SK-N-SH (cell line): ENCODE measurements around the gene GRM8. TPM values are rescaled to one million over a fixed set of nuclear protein-coding genes. Genes with fewer than 3 reads are reported as not detected.

ENCODE experiments used
- CTCF ChIA-PET: fragments of 300-600, 350-600 bp; formaldehyde crosslinking; extraction: SDS; loops from one replicate; lab custom pipeline; 2021; lab: Yijun Ruan, JAX
- POLR2A ChIA-PET: fragments of 350-600 bp; sonication (Branson Sonifier 250); formaldehyde crosslinking; extraction: SDS; loops from one replicate; lab custom pipeline; 2020; ENCODE audit warnings: antibody characterized with exemption, inconsistent platforms; lab: Yijun Ruan, JAX
- DNase-seq: peaks from one replicate; pipeline ENCODE4 v3.0.0; 2012
- H2AFZ ChIP-seq: fragments of 200-600 bp; sonication (generic); 2 replicates; pipeline ENCODE4 v1.8.1; 2016; ENCODE audit warnings: antibody characterized with exemption, mild to moderate bottlenecking, low read depth
- H3F3A ChIP-seq: fragments of 200-600 bp; sonication (generic); replicated peaks from 2 replicates; pipeline ENCODE3; 2016; ENCODE audit warnings: antibody characterized with exemption, mild to moderate bottlenecking; ENCODE audit not compliant: insufficient read depth
- H3K27ac ChIP-seq, 2 experiments: fragments of 200-500 bp in 1 of 2; fragments of 200-600 bp in 1 of 2; sonication (Bioruptor generic) in 1 of 2; sonication (generic), shearing (Covaris generic) in 1 of 2; 2 replicates each; pipeline versions ENCODE4 v1.5.1 to v1.6.1; 2014 to 2016; ENCODE audit warnings: low read depth in 2 of 2, inconsistent platforms in 1 of 2, low read length in 1 of 2, mild to moderate bottlenecking in 1 of 2, mixed read lengths in 1 of 2
- H3K27me3 ChIP-seq: fragments of 200-600 bp; sonication (generic), shearing (Covaris generic); 2 replicates; pipeline ENCODE4 v1.6.1; 2016; ENCODE audit warnings: mixed run types; ENCODE audit not compliant: insufficient read depth
- H3K36me3 ChIP-seq, 2 experiments: fragments of 200-500 bp in 1 of 2; fragments of 200-600 bp in 1 of 2; sonication (Bioruptor generic) in 1 of 2; sonication (generic) in 1 of 2; replicated peaks in 1 of 2; 2 replicates each; pipeline versions ENCODE3 to v1.5.1; 2014 to 2016; ENCODE audit warnings: low read length in 1 of 2, mild to moderate bottlenecking in 1 of 2; ENCODE audit not compliant: insufficient read depth in 2 of 2, control insufficient read depth in 1 of 2
- H3K4me1 ChIP-seq, 2 experiments: fragments of 200-500 bp in 1 of 2; fragments of 200-600 bp in 1 of 2; sonication (Bioruptor generic) in 1 of 2; sonication (generic), shearing (Covaris generic) in 1 of 2; 2 replicates each; pipeline versions ENCODE4 v1.5.1 to v1.6.1; 2014 to 2016; ENCODE audit warnings: low read depth in 1 of 2, low read length in 1 of 2, mixed run types in 1 of 2; ENCODE audit not compliant: insufficient read depth in 2 of 2, control insufficient read depth in 1 of 2
- H3K4me2 ChIP-seq: fragments of 200-600 bp; sonication (generic), shearing (Covaris generic); 2 replicates; pipeline ENCODE4 v1.6.1; 2017; ENCODE audit warnings: mixed run types
- H3K4me3 ChIP-seq, 2 experiments: fragments of 200-500 bp in 1 of 2; fragments of 200-600 bp in 1 of 2; sonication (Bioruptor generic) in 1 of 2; sonication (generic), shearing (Covaris generic) in 1 of 2; 2 replicates each; pipeline versions ENCODE4 v1.5.1 to v1.8.1; 2014 to 2016; ENCODE audit warnings: low read depth in 2 of 2, inconsistent platforms in 1 of 2, low read length in 1 of 2, mild to moderate bottlenecking in 1 of 2, mixed read lengths in 1 of 2, moderate library complexity in 1 of 2
- H3K79me2 ChIP-seq: fragments of 200-600 bp; sonication (generic); 2 replicates; pipeline ENCODE4 v1.8.1; 2017; ENCODE audit warnings: mild to moderate bottlenecking; ENCODE audit not compliant: insufficient read depth
- H3K9ac ChIP-seq: fragments of 200-600 bp; sonication (generic); 2 replicates; pipeline ENCODE4 v1.6.1; 2017; ENCODE audit warnings: mixed run types
- H3K9me2 ChIP-seq: fragments of 200-600 bp; sonication (generic); 2 replicates; pipeline ENCODE4 v1.6.1; 2017; ENCODE audit warnings: mixed run types
- H3K9me3 ChIP-seq: fragments of 200-600 bp; sonication (generic); 2 replicates; pipeline ENCODE4 v1.6.1; 2017; ENCODE audit warnings: mixed run types, mild to moderate bottlenecking, moderate library complexity
- H4K20me1 ChIP-seq: fragments of 200-600 bp; sonication (generic); 2 replicates; pipeline ENCODE4 v1.6.1; 2017; ENCODE audit warnings: mild to moderate bottlenecking, mixed run types; ENCODE audit not compliant: insufficient read depth
- CHD2 ChIP-seq: fragments of 150-350 bp; IDR thresholded peaks from 2 replicates; pipeline ENCODE4 v1.6.1; 2018; ENCODE audit warnings: low read length; ENCODE audit not compliant: partially characterized antibody
- EP300 ChIP-seq, 2 experiments: IDR thresholded peaks; 2 replicates each; pipeline versions ENCODE4 v1.4.0 to v1.6.1; 2012; ENCODE audit warnings: borderline replicate concordance in 1 of 2, low read depth in 1 of 2, low read length in 1 of 2
- EZH2phosphoT487 ChIP-seq: fragments of 200-600 bp; sonication (generic); IDR thresholded peaks from 2 replicates; pipeline ENCODE4 v1.6.1; 2017; ENCODE audit warnings: low read depth, mixed run types, mild to moderate bottlenecking, antibody characterized with exemption, moderate library complexity, borderline replicate concordance
- FOSL2 ChIP-seq: IDR thresholded peaks from 2 replicates; pipeline ENCODE4 v1.4.0; 2012; ENCODE audit warnings: low read depth, mild to moderate bottlenecking, moderate library complexity, borderline replicate concordance
- FOXJ3 ChIP-seq: sonication (generic); formaldehyde crosslinking; IDR thresholded peaks from 2 replicates; pipeline ENCODE4 v1.5.1; 2020; ENCODE audit warnings: mild to moderate bottlenecking, missing genetic modification reagents
- GABPA ChIP-seq: IDR thresholded peaks from 2 replicates; pipeline ENCODE4 v1.4.0; 2012; ENCODE audit warnings: low read depth, mild to moderate bottlenecking
- JUND ChIP-seq: IDR thresholded peaks from 2 replicates; pipeline ENCODE4 v1.4.0; 2012
- MEF2A ChIP-seq: IDR thresholded peaks from 2 replicates; pipeline ENCODE4 v1.4.0; 2012; ENCODE audit warnings: low read depth, borderline replicate concordance
- NFIC ChIP-seq: IDR thresholded peaks from 2 replicates; pipeline ENCODE4 v1.4.0; 2012; ENCODE audit warnings: borderline replicate concordance
- POLR2AphosphoS5 ChIP-seq: IDR thresholded peaks from 2 replicates; pipeline ENCODE4 v1.6.1; 2012; ENCODE audit warnings: low read depth, low read length
- RAD21 ChIP-seq: IDR thresholded peaks from 2 replicates; pipeline ENCODE4 v1.6.1; 2012; ENCODE audit warnings: mild to moderate bottlenecking, low read length
- RCOR1 ChIP-seq: fragments of 150-350 bp; IDR thresholded peaks from 2 replicates; pipeline ENCODE4 v1.6.1; 2017; ENCODE audit warnings: antibody characterized with exemption, low read length
- RFX5 ChIP-seq: IDR thresholded peaks from 2 replicates; pipeline ENCODE4 v1.6.1; 2012; ENCODE audit warnings: mild to moderate bottlenecking, improper control_type of control experiment, low read length
- RXRA ChIP-seq: IDR thresholded peaks from 2 replicates; pipeline ENCODE4 v1.4.0; 2012; ENCODE audit warnings: low read depth, mild to moderate bottlenecking, borderline replicate concordance
- TAF1 ChIP-seq: IDR thresholded peaks from 2 replicates; pipeline ENCODE4 v1.6.1; 2012; ENCODE audit warnings: low read depth, mild to moderate bottlenecking, low read length, moderate library complexity, borderline replicate concordance
- TCF12 ChIP-seq: IDR thresholded peaks from 2 replicates; pipeline ENCODE4 v1.4.0; 2012
- TEAD4 ChIP-seq: IDR thresholded peaks from 2 replicates; pipeline ENCODE4 v1.4.0; 2012; ENCODE audit warnings: mild to moderate bottlenecking, borderline replicate concordance; ENCODE audit not compliant: insufficient read depth
- YY1 ChIP-seq: IDR thresholded peaks from 2 replicates; pipeline ENCODE4 v1.4.0; 2012; ENCODE audit warnings: low read depth, mild to moderate bottlenecking
- WGBS: methylation state at CpG from one replicate; pipeline ENCODE4 v1.1.6; 2017; ENCODE audit warnings: low lambda C conversion rate; 5-methylcytosine and 5-hydroxymethylcytosine counted together
- polyA plus RNA-seq, 3 experiments: library from polyadenylated mRNA; depleted of rRNA; stranded (reverse); fragments of >200 nt; gene quantifications; 2 replicates each; pipeline ENCODE4 v1.2.3, GENCODE V29; 2012
- TF ChIP-seq, protein P1 (sequence below): IDR thresholded peaks from 2 replicates; pipeline ENCODE4 v1.6.1; 2012; ENCODE audit warnings: mild to moderate bottlenecking, low read depth, low read length, moderate library complexity
- TF ChIP-seq, protein P2 (sequence below): IDR thresholded peaks from 2 replicates; pipeline ENCODE4 v1.4.0; 2012; ENCODE audit warnings: low read depth, borderline replicate concordance
- TF ChIP-seq, protein P3 (sequence below): IDR thresholded peaks from 2 replicates; pipeline ENCODE4; 2012
- TF ChIP-seq, protein P4 (sequence below): IDR thresholded peaks from 2 replicates; pipeline ENCODE4 v1.4.0; 2012; ENCODE audit warnings: low read depth

The GRM8 gene
- polyA plus RNA-seq, 1 of the 3 experiments (the other 2 are of a cell fraction): 0.10 TPM

DNA sequence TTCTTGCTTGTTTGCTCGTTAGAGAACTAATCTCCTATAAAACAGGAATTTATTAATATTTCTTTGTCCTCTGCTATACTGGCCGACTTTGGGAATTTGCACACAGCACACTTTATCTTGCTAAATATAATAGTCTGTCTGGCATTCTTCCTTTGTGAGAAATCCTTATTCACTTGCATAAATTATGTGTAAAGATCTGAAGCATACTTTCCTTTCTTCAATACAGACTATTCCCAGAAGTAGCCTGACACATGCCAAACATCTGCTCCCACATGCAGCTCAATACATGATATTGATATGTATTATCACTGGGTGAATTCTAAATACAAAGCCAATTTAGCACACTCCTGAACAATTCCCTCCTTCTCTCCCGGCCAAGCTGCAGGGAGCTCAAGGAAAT is 273.9 kb downstream of the GRM8 start:
- POLR2A ChIA-PET: no interaction called here

DNA sequence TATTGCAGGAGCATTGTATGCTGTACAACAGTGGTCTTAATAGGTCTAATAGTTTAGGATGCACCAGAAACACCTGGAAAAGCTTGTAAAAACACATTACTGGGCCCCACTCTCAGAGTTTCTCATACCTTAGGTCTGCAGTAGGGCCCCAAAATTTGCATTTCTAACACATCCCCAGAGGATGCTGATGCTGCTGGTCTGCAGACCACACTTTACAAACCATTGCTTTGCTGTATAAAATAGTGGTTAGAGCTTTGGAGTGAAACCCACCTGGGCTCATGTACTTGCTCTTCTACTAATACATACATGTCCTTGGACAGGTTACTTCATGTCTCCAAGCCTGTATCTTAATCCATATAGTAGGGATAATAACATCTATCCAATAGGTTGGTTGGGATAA is 279.7 kb downstream of the GRM8 start:
- Histone ChIP-seq H3K36me3 (no peaks in the 10 kb centered on the region), H3F3A (no peaks in the 10 kb centered on the region), H3K27ac (no peak overlapping the region), H3K9me3 (no peaks in the 10 kb centered on the region), H2AFZ (no peak overlapping the region), H4K20me1 (no peaks in the 10 kb centered on the region), H3K27me3 (no peaks in the 10 kb centered on the region), H3K79me2 (no peaks in the 10 kb centered on the region), H3K4me1 (no peaks in the 10 kb centered on the region), H3K4me2 (no peak overlapping the region), H3K9ac (no peak overlapping the region), H3K9me2 (no peaks in the 10 kb centered on the region), H3K4me3 (no peak overlapping the region)
- ChIA-PET POLR2A (no interaction called here), CTCF (no interaction called here)
- DNase-seq: no peak
- TF ChIP-seq, protein P1, sequence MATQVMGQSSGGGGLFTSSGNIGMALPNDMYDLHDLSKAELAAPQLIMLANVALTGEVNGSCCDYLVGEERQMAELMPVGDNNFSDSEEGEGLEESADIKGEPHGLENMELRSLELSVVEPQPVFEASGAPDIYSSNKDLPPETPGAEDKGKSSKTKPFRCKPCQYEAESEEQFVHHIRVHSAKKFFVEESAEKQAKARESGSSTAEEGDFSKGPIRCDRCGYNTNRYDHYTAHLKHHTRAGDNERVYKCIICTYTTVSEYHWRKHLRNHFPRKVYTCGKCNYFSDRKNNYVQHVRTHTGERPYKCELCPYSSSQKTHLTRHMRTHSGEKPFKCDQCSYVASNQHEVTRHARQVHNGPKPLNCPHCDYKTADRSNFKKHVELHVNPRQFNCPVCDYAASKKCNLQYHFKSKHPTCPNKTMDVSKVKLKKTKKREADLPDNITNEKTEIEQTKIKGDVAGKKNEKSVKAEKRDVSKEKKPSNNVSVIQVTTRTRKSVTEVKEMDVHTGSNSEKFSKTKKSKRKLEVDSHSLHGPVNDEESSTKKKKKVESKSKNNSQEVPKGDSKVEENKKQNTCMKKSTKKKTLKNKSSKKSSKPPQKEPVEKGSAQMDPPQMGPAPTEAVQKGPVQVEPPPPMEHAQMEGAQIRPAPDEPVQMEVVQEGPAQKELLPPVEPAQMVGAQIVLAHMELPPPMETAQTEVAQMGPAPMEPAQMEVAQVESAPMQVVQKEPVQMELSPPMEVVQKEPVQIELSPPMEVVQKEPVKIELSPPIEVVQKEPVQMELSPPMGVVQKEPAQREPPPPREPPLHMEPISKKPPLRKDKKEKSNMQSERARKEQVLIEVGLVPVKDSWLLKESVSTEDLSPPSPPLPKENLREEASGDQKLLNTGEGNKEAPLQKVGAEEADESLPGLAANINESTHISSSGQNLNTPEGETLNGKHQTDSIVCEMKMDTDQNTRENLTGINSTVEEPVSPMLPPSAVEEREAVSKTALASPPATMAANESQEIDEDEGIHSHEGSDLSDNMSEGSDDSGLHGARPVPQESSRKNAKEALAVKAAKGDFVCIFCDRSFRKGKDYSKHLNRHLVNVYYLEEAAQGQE: no peak
- TF ChIP-seq EZH2phosphoT487: no peak
- TF ChIP-seq NFIC: no peak
- TF ChIP-seq, protein P2, sequence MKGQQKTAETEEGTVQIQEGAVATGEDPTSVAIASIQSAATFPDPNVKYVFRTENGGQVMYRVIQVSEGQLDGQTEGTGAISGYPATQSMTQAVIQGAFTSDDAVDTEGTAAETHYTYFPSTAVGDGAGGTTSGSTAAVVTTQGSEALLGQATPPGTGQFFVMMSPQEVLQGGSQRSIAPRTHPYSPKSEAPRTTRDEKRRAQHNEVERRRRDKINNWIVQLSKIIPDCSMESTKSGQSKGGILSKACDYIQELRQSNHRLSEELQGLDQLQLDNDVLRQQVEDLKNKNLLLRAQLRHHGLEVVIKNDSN: no peak
- TF ChIP-seq, protein P3, sequence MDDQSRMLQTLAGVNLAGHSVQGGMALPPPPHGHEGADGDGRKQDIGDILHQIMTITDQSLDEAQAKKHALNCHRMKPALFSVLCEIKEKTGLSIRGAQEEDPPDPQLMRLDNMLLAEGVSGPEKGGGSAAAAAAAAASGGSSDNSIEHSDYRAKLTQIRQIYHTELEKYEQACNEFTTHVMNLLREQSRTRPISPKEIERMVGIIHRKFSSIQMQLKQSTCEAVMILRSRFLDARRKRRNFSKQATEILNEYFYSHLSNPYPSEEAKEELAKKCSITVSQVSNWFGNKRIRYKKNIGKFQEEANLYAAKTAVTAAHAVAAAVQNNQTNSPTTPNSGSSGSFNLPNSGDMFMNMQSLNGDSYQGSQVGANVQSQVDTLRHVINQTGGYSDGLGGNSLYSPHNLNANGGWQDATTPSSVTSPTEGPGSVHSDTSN: no peak

More for the DNA sequence above, 273.9 kb downstream of the GRM8 start:
- H4K20me1 ChIP-seq: no peaks in the 10 kb centered on the region
- H3K9me2 ChIP-seq: no peaks in the 10 kb centered on the region
- H3K4me1 ChIP-seq: no peaks in the 10 kb centered on the region
- no peak overlapping the region for H3K4me2 ChIP-seq
- TF ChIP-seq RFX5 (no peak), FOSL2 (no peak), TAF1 (no peak), POLR2AphosphoS5 (no peak), GABPA (no peak), FOXJ3 (CRISPR knock-in tag) (no peak), MEF2A (no peak), RXRA (no peak), NFIC (no peak), RAD21 (no peak), TCF12 (no peak), CHD2 (no peak), EP300 (IDR thresholded peaks at IDR 0.05; ENCODE audit: borderline replicate concordance in 1 of 2, low read depth in 1 of 2, low read length in 1 of 2) (no peak), RCOR1 (no peak), YY1 (no peak), TEAD4 (no peak), JUND (no peak)
- TF ChIP-seq, protein P1: no peak
- TF ChIP-seq, protein P4, sequence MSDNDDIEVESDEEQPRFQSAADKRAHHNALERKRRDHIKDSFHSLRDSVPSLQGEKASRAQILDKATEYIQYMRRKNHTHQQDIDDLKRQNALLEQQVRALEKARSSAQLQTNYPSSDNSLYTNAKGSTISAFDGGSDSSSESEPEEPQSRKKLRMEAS: no peak
- TF ChIP-seq, protein P3: no peak
- no peaks in the 10 kb centered on the region for H3K27me3 ChIP-seq
- H3K27ac ChIP-seq: no peak overlapping the region
- no peaks in the 10 kb centered on the region for H3K79me2 ChIP-seq
- WGBS: 14% methylated on average over 3 of the region's 3 CpGs
- H2AFZ ChIP-seq: no peak overlapping the region
- no peaks in the 10 kb centered on the region for H3F3A ChIP-seq
- no peaks in the 10 kb centered on the region for H3K36me3 ChIP-seq
- no peak overlapping the region for H3K4me3 ChIP-seq
- CTCF ChIA-PET: no interaction called here
- H3K9ac ChIP-seq: no peak overlapping the region
- no peak for DNase-seq
- H3K9me3 ChIP-seq: no peaks in the 10 kb centered on the region
